ENCODE data around the gene GOLPH3. TPM values are rescaled to one million over a fixed set of nuclear protein-coding genes. Genes with fewer than 3 reads are reported as not detected.
A peak's percentile ranks its signal among the peaks of the same experiment; 100 is the strongest.

Gene GOLPH3
- total and polyA plus RNA-seq, 2 of the 8 experiments (the other 6 are each of a cell fraction or from before 2014, with no cell fraction given), result 53.7 to 93.6 TPM

DNA sequence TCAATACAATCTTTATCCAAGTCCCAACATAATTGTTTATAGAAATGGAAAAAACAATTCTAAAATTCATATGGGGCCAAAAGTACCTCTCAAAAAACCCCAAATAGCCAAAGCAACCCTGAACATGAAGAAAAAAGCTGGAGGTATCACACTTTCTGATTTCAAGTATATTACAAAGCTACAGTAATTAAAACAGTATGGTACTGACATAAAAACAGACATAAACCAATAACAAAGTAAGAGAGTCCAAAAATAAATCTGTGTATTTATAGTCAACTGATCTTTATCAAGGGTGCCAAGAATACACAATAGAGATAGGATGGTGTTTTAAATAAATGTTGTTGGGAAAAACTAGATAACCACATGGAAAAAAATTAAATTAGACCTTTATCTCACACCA, 13.6 kb upstream of the GOLPH3 start:
- H2BK120ac ChIP-seq (replicated peaks; ENCODE audit: low read depth, low read length), result no peak overlapping the region
- H3K36me3 ChIP-seq (ENCODE audit: control insufficient read depth in 2 of 4, insufficient read depth in 4 of 4, low read length in 3 of 4), result no peaks in the 10 kb centered on the region
- H2BK15ac ChIP-seq (ENCODE audit: low read length), result no peak overlapping the region
- H3K4me3 ChIP-seq (ENCODE audit: extremely low read depth in 1 of 4, insufficient read depth in 2 of 4, low read depth in 3 of 4, low read length in 4 of 4), result no peak overlapping the region
- no peak overlapping the region for H3K23ac ChIP-seq (ENCODE audit: insufficient read length)
- H2AK5ac ChIP-seq (ENCODE audit: low read depth, low read length), result no peak overlapping the region
- peaks cover 0 to 2% of the 10 kb centered on the region in 2 experiments; a peak in 1 of 4 replicates for H3K9me3 ChIP-seq (ENCODE audit: insufficient read depth in 2 of 2, low read depth in 1 of 2, low read length in 1 of 2)
- no peak overlapping the region for H3K18ac ChIP-seq (ENCODE audit: extremely low read depth, low read length)
- no peaks in the 10 kb centered on the region for H3K79me2 ChIP-seq (ENCODE audit: control insufficient read depth in 1 of 2, insufficient read depth in 2 of 2, low read length in 2 of 2)
- H2BK12ac ChIP-seq (ENCODE audit: low read depth, low read length), result no peak overlapping the region
- no peak for FAIRE-seq
- H3K27ac ChIP-seq (ENCODE audit: low read depth, low read length), result no peak overlapping the region
- no peaks in the 10 kb centered on the region for H4K20me1 ChIP-seq (replicated peaks in 1 of 2; ENCODE audit: control insufficient read depth in 1 of 2, insufficient read depth in 2 of 2, low read length in 2 of 2)
- no peak overlapping the region for H4K91ac ChIP-seq (replicated peaks; ENCODE audit: insufficient read length, low read length)
- no peak overlapping the region for H3K56ac ChIP-seq (replicated peaks; ENCODE audit: insufficient read length, low read depth, low read length)
- no peaks in the 10 kb centered on the region for H3K27me3 ChIP-seq (replicated peaks in 1 of 4; ENCODE audit: control insufficient read depth in 3 of 4, extremely low read depth in 1 of 4, insufficient read depth in 3 of 4, low read length in 3 of 4)
- no peak overlapping the region for H4K5ac ChIP-seq (ENCODE audit: insufficient read length, low read depth, low read length)
- TF ChIP-seq ZNF274 (IDR thresholded peaks at IDR 0.05; ENCODE audit: borderline replicate concordance, extremely low read depth, low read length), result no peak
- peak; percentile 58 for TF ChIP-seq KDM1A (IDR thresholded peaks at IDR 0.05; ENCODE audit: borderline replicate concordance, low read length)
- no peak for TF ChIP-seq SUZ12 (IDR thresholded peaks at IDR 0.05; ENCODE audit: low read length)
- no peak for TF ChIP-seq CBX8 (IDR thresholded peaks at IDR 0.05; ENCODE audit: borderline replicate concordance, low read depth, low read length)
- no peak overlapping the region for H3K4me2 ChIP-seq (ENCODE audit: insufficient read depth in 1 of 2, low read depth in 2 of 2, low read length in 2 of 2)
- ChIA-PET CTCF (ENCODE audit: partially characterized antibody) (no interaction called here), POLR2A (ENCODE audit: partially characterized antibody) (interaction anchor here (1.0 kb wide), 1 partner anchor 33 kb away, joined by 3 read pairs; no protein-coding TSS in a partner anchor)
- no peaks in the 10 kb centered on the region for H3K4me1 ChIP-seq (replicated peaks in 1 of 4; ENCODE audit: control insufficient read depth in 3 of 4, insufficient read depth in 4 of 4, low read length in 3 of 4)
- DNase-seq (ENCODE audit: low read depth in 1 of 2, low spot score in 2 of 2), result no peak
- no peak overlapping the region for H4K8ac ChIP-seq (ENCODE audit: extremely low read depth, insufficient read depth, low read length)
- no peaks in the 10 kb centered on the region for H3K79me1 ChIP-seq (ENCODE audit: low read depth, low read length)
- H2AFZ ChIP-seq (ENCODE audit: low read length), result no peak overlapping the region
- no peak overlapping the region for H3K14ac ChIP-seq (ENCODE audit: insufficient read length)
- no peaks in the 10 kb centered on the region for H3K23me2 ChIP-seq (ENCODE audit: low read depth, low read length)
- no peak overlapping the region for H3K9ac ChIP-seq (replicated peaks in 1 of 4; ENCODE audit: extremely low read depth in 1 of 4, low read depth in 3 of 4, low read length in 3 of 4)
- no peak overlapping the region for H2BK5ac ChIP-seq (ENCODE audit: low read depth, low read length)
- no peak overlapping the region for H2BK20ac ChIP-seq (ENCODE audit: low read length)
- no peak overlapping the region for H3K4ac ChIP-seq (replicated peaks; ENCODE audit: insufficient read length, low read depth, low read length)

Measured in H1 (cell line).